ENCODE results near the gene C4BPA.

- TF ChIP-seq CTCF (IDR thresholded peaks at IDR 0.05) (no peak), POLR2A (IDR thresholded peaks at IDR 0.05; ENCODE audit: low read depth) (no peak), POLR2AphosphoS5 (IDR thresholded peaks at IDR 0.05) (no peak)
Observed at GRCh38 chr1:207139616-207140015, 35.6 kb downstream of the C4BPA start.

Data from esophagus muscularis mucosa (tissue), 3 donors.